ENCODE measurements around the gene SCG3.
"Not testable (repeated sequence)": the region's sequence is repeated elsewhere in the genome, so short reads cannot be mapped to it uniquely, and the experiment has no call there.

DNA sequence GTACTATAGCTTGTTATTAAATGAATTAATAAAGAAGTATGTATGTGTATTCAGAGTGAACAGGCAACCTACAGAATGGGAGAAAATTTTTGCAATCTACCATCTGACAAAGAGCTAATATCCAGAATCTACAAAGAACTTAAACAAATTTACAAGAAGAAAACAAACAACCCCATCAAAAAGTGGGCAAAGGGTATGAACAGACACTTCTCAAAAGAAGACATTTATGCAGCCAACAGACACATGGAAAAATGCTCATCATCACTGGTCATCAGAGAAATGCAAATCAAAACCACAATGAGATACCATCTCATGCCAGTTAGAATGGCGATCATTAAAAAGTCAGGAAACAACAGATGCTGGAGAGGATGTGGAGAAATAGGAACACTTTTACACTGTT lies 33.2 kb upstream of the SCG3 start:
- TF ChIP-seq CTCF, POLR2A (IDR thresholded peaks at IDR 0.05): not testable (repeated sequence)

Data from vagina (tissue), 2 donors.